Measurements from ENCODE around the gene TUBA3D. TPM values are rescaled to one million over a fixed set of nuclear protein-coding genes. Genes with fewer than 3 reads are reported as not detected.
A peak's percentile ranks its signal among the peaks of the same experiment; 100 is the strongest.
"Not testable (repeated sequence)": the region's sequence is repeated elsewhere in the genome, so short reads cannot be mapped to it uniquely, and the experiment has no call there.

The TUBA3D gene
- total RNA-seq, 1 donor from 2014 or later, result not detected

- Histone ChIP-seq H3K36me3 (peaks cover 7% of the 10 kb centered on the region), H3K27me3 (no peaks in the 10 kb centered on the region), H3K4me3 (no peak overlapping the region), H3K27ac (no peak overlapping the region), H3K9me3 (no peaks in the 10 kb centered on the region), H3K4me1 (peaks cover under 1% of the 10 kb centered on the region)
- TF ChIP-seq, protein P1, sequence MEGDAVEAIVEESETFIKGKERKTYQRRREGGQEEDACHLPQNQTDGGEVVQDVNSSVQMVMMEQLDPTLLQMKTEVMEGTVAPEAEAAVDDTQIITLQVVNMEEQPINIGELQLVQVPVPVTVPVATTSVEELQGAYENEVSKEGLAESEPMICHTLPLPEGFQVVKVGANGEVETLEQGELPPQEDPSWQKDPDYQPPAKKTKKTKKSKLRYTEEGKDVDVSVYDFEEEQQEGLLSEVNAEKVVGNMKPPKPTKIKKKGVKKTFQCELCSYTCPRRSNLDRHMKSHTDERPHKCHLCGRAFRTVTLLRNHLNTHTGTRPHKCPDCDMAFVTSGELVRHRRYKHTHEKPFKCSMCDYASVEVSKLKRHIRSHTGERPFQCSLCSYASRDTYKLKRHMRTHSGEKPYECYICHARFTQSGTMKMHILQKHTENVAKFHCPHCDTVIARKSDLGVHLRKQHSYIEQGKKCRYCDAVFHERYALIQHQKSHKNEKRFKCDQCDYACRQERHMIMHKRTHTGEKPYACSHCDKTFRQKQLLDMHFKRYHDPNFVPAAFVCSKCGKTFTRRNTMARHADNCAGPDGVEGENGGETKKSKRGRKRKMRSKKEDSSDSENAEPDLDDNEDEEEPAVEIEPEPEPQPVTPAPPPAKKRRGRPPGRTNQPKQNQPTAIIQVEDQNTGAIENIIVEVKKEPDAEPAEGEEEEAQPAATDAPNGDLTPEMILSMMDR (IDR thresholded peaks at IDR 0.05), result no peak
- intact Hi-C loops (cut with DNase I), result no loop called here
- no peak for ATAC-seq
- DNase-seq, result peak; percentile 54
These were observed 46.3 kb downstream of the TUBA3D start for GRCh38 chr2:131521961-131522781.

- H3K36me3 ChIP-seq; H3K4me3 ChIP-seq; H3K4me1 ChIP-seq; H3K9me3 ChIP-seq; intact Hi-C loops (cut with DNase I); H3K27ac ChIP-seq; ATAC-seq; H3K27me3 ChIP-seq: not testable (repeated sequence)
- peak; percentile 6 for DNase-seq
These were observed 49.3 kb downstream of the TUBA3D start for GRCh38 chr2:131525256-131525655.

GRCh38 chr2:131527131-131528001, 51.4 kb downstream of the TUBA3D start, which contains the start of gene CCDC74A:
Gene CCDC74A, plus strand, starts transcription at chr2:131527888. Its CDS starts 83 bp downstream, at chr2:131527971.
- peak; percentile 90 for DNase-seq
- H3K9me3 ChIP-seq; H3K36me3 ChIP-seq; H3K4me1 ChIP-seq; H3K27ac ChIP-seq; H3K27me3 ChIP-seq; intact Hi-C loops (cut with DNase I): not testable (repeated sequence)
- H3K4me3 ChIP-seq, result peak within 1 kb of the TSS; percentile 39
- ATAC-seq, result peak; percentile 91

DNA sequence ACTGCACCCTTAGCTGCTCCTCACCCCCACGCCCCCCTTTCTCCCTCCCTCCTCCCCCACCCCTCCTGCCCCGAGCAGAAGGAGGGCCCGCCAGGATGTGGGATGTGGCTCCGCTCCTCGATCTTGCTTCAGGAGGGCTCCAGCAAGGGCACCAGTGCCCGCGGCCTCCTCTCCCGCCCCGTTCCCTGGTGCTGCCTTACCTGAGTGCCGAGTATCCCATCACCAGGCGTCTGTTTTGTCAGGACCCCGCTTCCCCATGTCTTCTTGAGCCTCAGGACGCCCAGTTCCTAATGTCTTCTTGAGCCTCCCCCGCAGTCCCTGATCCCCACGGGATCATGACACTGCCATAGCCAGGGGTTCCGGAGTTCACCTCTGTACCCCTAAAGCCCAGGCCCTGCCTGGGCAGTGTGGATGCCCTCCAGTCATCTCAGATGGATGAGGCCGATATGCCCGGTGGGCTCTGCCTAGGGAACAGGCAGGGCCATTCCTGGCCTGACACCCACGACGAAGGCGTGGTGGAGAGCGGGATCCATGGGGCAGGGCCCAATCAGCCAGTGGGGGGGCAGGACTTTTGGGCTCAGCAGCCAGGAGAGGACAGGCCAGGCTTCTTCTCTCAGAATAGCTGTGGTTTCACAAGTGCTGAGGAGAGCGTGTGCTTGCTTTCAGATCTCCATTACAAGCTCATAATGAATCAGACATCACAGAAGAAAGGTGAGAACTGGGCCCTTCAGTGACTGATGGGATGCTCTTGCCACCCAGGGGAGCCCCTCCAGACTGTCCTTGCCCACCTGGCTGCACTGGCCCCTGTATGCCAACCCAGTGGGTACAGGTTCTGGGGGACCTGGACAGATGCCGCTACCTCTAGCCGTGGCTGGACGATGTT, 53.3 kb downstream of the TUBA3D start:
- H3K4me1 ChIP-seq; intact Hi-C loops (cut with DNase I); ATAC-seq; H3K9me3 ChIP-seq; H3K36me3 ChIP-seq; H3K27me3 ChIP-seq; H3K4me3 ChIP-seq; H3K27ac ChIP-seq: not testable (repeated sequence)
- DNase-seq, result peak; percentile 54

DNA sequence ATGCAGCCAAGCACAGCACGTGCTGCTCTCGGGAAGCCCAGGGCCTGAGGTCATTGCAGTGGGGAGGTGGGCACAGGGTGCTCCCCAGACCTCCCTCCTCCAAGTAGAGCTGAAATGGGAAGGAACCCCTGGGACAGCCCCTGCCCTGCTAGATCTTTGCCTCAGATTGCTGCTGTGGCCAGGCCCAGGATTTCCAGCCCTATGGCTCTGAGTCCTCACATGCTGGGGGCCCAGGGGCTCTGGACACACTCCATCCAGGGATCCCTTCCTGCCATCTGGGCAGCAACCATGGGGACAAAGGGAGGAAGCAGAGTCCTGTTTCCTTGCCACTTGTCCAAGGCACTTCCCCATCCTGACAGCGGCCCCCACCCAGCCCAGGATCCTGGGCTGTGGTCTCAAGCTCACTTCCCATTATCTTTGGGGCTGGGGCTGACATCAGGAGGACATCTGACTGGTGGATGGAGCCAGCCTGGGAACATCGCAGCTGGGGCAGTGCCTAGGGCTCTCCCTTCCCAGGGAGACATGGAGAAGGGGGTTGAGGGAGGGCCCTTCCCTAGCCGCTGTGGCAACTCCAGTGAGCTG, 54.0 kb downstream of the TUBA3D start:
- H3K4me3 ChIP-seq; ATAC-seq; H3K9me3 ChIP-seq; H3K36me3 ChIP-seq; H3K27me3 ChIP-seq; H3K27ac ChIP-seq; intact Hi-C loops (cut with DNase I); H3K4me1 ChIP-seq: not testable (repeated sequence)
- peak; percentile 47 for DNase-seq

DNA sequence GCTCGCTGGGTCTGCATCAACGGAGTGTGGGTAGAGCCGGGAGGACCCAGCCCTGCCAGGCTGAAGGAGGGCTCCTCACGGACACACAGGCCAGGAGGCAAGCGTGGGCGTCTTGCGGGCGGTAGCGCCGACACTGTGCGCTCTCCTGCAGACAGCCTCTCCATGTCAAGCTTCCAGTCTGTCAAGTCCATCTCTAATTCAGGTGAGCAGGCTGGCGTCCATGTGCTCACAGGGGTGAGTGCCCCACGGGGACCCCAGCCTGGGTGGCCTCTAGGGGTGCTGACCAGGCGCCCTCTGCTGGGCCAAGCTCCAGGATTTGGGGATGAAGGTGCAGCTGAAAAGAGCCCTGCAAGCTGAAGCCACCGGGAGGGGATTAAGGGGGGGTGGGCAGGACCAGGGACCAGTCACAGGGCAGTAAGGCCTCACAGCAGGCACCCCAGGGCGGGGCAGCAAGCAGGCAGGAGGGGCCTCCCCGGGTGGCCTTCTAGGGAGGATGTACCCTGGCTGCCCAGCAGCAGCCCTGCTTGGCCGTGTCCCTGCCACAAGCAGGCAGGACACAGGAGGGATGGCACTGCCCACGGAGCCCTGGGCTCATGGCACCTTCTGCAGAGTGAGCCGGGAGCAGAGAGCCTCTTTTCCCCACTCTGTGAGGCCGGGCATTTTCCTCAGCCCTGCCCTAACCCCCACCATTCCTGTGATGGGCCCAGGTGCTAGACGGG, 54.9 kb downstream of the TUBA3D start:
- intact Hi-C loops (cut with DNase I), result not testable (repeated sequence)
- peak; percentile 61 for DNase-seq

DNA sequence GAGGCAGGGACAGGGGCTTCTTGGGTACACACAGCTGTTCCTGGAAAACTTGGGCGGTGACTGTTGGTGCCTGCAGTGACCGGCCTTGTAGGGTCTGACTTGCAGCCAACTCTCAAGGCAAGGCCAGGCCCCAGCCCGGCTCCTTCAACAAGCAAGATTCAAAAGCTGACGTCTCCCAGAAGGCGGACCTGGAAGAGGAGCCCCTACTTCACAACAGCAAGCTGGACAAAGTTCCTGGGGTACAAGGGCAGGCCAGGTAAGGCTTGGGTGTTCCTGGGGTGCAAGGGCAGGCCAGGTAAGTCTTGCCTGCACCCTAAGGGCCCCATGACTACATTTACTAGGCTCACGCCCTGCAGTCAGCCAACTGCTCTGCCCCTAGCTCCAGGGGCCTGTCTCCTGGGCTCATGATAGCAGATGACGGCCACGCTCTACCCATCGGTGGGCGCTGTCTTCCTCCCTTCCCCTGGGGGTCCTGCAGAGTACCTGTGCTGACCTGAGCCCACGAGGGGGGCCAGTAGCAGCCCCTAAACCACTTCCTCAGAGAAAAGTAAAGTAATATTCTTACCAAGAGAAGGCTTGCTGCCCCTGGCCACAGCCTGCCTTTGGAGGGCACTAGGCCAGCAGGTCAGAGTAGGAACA, 55.7 kb downstream of the TUBA3D start:
- ATAC-seq; H3K27me3 ChIP-seq; H3K9me3 ChIP-seq; intact Hi-C loops (cut with DNase I); H3K4me3 ChIP-seq; H3K27ac ChIP-seq; H3K36me3 ChIP-seq; H3K4me1 ChIP-seq: not testable (repeated sequence)
- DNase-seq, result peak; percentile 47

More for the DNA sequence above, 54.9 kb downstream of the TUBA3D start:
- not testable (repeated sequence) for ATAC-seq, H3K27ac ChIP-seq, H3K27me3 ChIP-seq, H3K4me3 ChIP-seq, H3K36me3 ChIP-seq, H3K4me1 ChIP-seq, H3K9me3 ChIP-seq

Small RNA genes lying within 50 kb of the gene (microRNA-seq; reads per million reads assigned to microRNA genes)
- gene MIR4784 (ENCODE audit: borderline microRNAs expressed), result not detected

Other genes with a start within 250 kb of the TUBA3D start
- gene RAB6D, start 112.0 kb upstream of the TUBA3D start, total RNA-seq, result not detected
- gene MZT2A, start 16.3 kb downstream of the TUBA3D start, total RNA-seq, result 46.5 TPM
- 1.2 TPM for gene CCDC74A, start 51.8 kb downstream of the TUBA3D start, total RNA-seq

Data from upper lobe of right lung (tissue), 1 donor.